CD14-positive monocyte (primary cell): ENCODE results near the gene RPL23. TPM values are rescaled to one million over a fixed set of nuclear protein-coding genes. Genes with fewer than 3 reads are reported as not detected.
A peak's percentile ranks its signal among the peaks of the same experiment; 100 is the strongest.

Source experiments
- DNase-seq, 3 donors: peaks; one replicate each; pipeline ENCODE4 v3.0.0-alpha.2; 2011 to 2022
- H2AFZ ChIP-seq: 2 replicates; pipeline ENCODE4 v1.6.0; 2012; ENCODE audit warnings: mild to moderate bottlenecking, low read depth, low read length, inconsistent platforms; ENCODE audit not compliant: insufficient read depth, poor library complexity, severe bottlenecking
- H3K27ac ChIP-seq, 2 donors: 1 replicate in 1 of 2; 2 replicates in 1 of 2; pipeline ENCODE4 v1.5.1; 2012 to 2013; ENCODE audit warnings: low read length in 2 of 2, control low read depth in 1 of 2, inconsistent platforms in 1 of 2, low read depth in 1 of 2, mild to moderate bottlenecking in 1 of 2
- H3K27me3 ChIP-seq, 2 donors: one replicate each; pipeline versions ENCODE4 v1.6.0 to v1.6.1; 2011 to 2013; ENCODE audit warnings: low read length in 2 of 2; ENCODE audit not compliant: control insufficient read depth in 2 of 2, insufficient read depth in 2 of 2
- H3K36me3 ChIP-seq, 2 donors: replicated peaks in 1 of 2; 1 replicate in 1 of 2; 2 replicates in 1 of 2; pipeline versions ENCODE4 v1.5.1 to v1.6.1; 2012 to 2013; ENCODE audit warnings: low read length in 2 of 2, control low read depth in 1 of 2, inconsistent platforms in 1 of 2, mild to moderate bottlenecking in 1 of 2; ENCODE audit not compliant: insufficient read depth in 2 of 2, control insufficient read depth in 1 of 2
- H3K4me1 ChIP-seq, 2 donors: 1 replicate in 1 of 2; 2 replicates in 1 of 2; pipeline versions ENCODE4 v1.5.1 to v1.6.1; 2012 to 2013; ENCODE audit warnings: low read length in 2 of 2, control low read depth in 1 of 2, inconsistent platforms in 1 of 2, mild to moderate bottlenecking in 1 of 2, moderate library complexity in 1 of 2; ENCODE audit not compliant: insufficient read depth in 2 of 2, control insufficient read depth in 1 of 2
- H3K4me2 ChIP-seq: replicated peaks from 2 replicates; pipeline ENCODE3; 2012; ENCODE audit warnings: low read length, moderate library complexity, mild to moderate bottlenecking; ENCODE audit not compliant: poor library complexity, severe bottlenecking; ENCODE audit errors: extremely low read depth
- H3K4me3 ChIP-seq, 3 experiments: fragments of 200-600 bp in 1 of 3; sonication (generic) in 1 of 3; replicated peaks in 1 of 3; 1 replicate in 2 of 3; 2 replicates in 1 of 3; pipeline ENCODE4 v1.5.1; 2011 to 2013; ENCODE audit warnings: low read length in 3 of 3, mild to moderate bottlenecking in 3 of 3, control low read depth in 2 of 3, low read depth in 2 of 3, inconsistent platforms in 1 of 3, moderate library complexity in 1 of 3
- H3K79me2 ChIP-seq: 2 replicates; pipeline ENCODE4 v1.6.0; 2012; ENCODE audit warnings: mild to moderate bottlenecking, control low read depth, inconsistent platforms, low read length, moderate library complexity; ENCODE audit not compliant: insufficient read depth
- H3K9ac ChIP-seq: 2 replicates; pipeline ENCODE4 v1.6.0; 2017; ENCODE audit warnings: low read length, mild to moderate bottlenecking; ENCODE audit not compliant: insufficient read depth, poor library complexity, severe bottlenecking
- H3K9me3 ChIP-seq, 2 donors: replicated peaks in 1 of 2; 1 replicate in 1 of 2; 2 replicates in 1 of 2; pipeline versions ENCODE4 v1.5.1 to v1.6.1; 2012 to 2013; ENCODE audit warnings: low read length in 2 of 2, control low read depth in 1 of 2; ENCODE audit not compliant: control insufficient read depth in 1 of 2, insufficient read depth in 1 of 2
- H4K20me1 ChIP-seq: 2 replicates; pipeline ENCODE4 v1.6.0; 2012; ENCODE audit warnings: mild to moderate bottlenecking, low read length, control low read depth, moderate library complexity; ENCODE audit not compliant: insufficient read depth
- H3K27ac Mint-ChIP-seq, 7 donors: one replicate each; pipeline ENCODE4 v1.8.0; 2020; ENCODE audit warnings: mild to moderate bottlenecking in 7 of 7, mixed read lengths in 7 of 7, moderate library complexity in 6 of 7, inconsistent platforms in 2 of 7
- H3K27me3 Mint-ChIP-seq, 3 donors: one replicate each; pipeline ENCODE4 v1.8.0; 2021 to 2022; ENCODE audit warnings: low read depth in 3 of 3, mild to moderate bottlenecking in 3 of 3, mixed read lengths in 3 of 3, moderate library complexity in 3 of 3, inconsistent platforms in 1 of 3
- H3K36me3 Mint-ChIP-seq, 2 donors: one replicate each; pipeline ENCODE4 v1.8.0; 2020; ENCODE audit warnings: mixed read lengths in 2 of 2, inconsistent platforms in 1 of 2, mild to moderate bottlenecking in 1 of 2
- H3K4me1 Mint-ChIP-seq: one replicate; pipeline ENCODE4 v1.8.0; 2020; ENCODE audit warnings: mild to moderate bottlenecking, mixed read lengths
- H3K4me3 Mint-ChIP-seq, 2 donors: one replicate each; pipeline ENCODE4 v1.8.0; 2020; ENCODE audit warnings: mild to moderate bottlenecking in 2 of 2, mixed read lengths in 2 of 2, moderate library complexity in 1 of 2
- H3K9me3 Mint-ChIP-seq, 7 donors: one replicate each; pipeline ENCODE4 v1.8.0; 2020 to 2022; ENCODE audit warnings: mixed read lengths in 7 of 7, mild to moderate bottlenecking in 6 of 7, moderate library complexity in 6 of 7, inconsistent platforms in 2 of 7
- WGBS: methylation state at CpG from one replicate; pipeline ENCODE4 v1.1.5; 2013; ENCODE audit warnings: missing lambda C conversion rate; ENCODE audit not compliant: insufficient coverage; 5-methylcytosine and 5-hydroxymethylcytosine counted together
- intact Hi-C, 2 donors: fragments of 100-400 bp; cut with micrococcal nuclease; formaldehyde crosslinking; loops; one replicate each; pipeline versions ENCODE4 v1.15.0 to v1.15.1; 2023
- polyA minus RNA-seq: library from RNA; depleted of rRNA, polyadenylated mRNA; stranded (reverse); fragments of >200 nt; gene quantifications from 2 replicates; pipeline ENCODE4 v1.2.3, GENCODE V29; 2012
- polyA plus RNA-seq, 3 donors: library from polyadenylated mRNA; depleted of rRNA in 1 of 3; unstranded in 2 of 3; stranded (reverse) in 1 of 3; fragments of 300-500 nt in 2 of 3; fragments of >200 nt in 1 of 3; fragmentation: Illumina TruSeq in 2 of 3; gene quantifications; 1 replicate in 2 of 3; 2 replicates in 1 of 3; pipeline ENCODE4 v1.2.3, GENCODE V29; 2012 to 2021
- total RNA-seq, 12 experiments: library from RNA in 1 of 12; stranded (reverse) in 1 of 12; fragments of 120-200 nt in 1 of 12; gene quantifications; one replicate each; pipeline ENCODE4 v1.2.4 and lab custom pipeline; 2013 to 2026; ENCODE audit warnings: mixed read lengths in 6 of 12, inconsistent platforms in 1 of 12
- TF ChIP-seq, protein P1 (sequence below): fragments of 200-600 bp; IDR thresholded peaks from one replicate; pipeline ENCODE4 v1.8.0; 2022; ENCODE audit warnings: antibody characterized with exemption, mild to moderate bottlenecking

RPL23 gene
- 2,678 TPM for total RNA-seq (2013)
- 1,000 to 10,000 TPM in 1 of 3 donors, 100 to 1,000 TPM in 2; 561 to 1,701 (median 618) TPM for polyA plus RNA-seq
- 464 and 625 TPM in 2 replicates for polyA minus RNA-seq
- total RNA-seq (lab: John Stamatoyannopoulos, UW), result 300 to 829 (median 709) reads per million in 11 experiments

DNA sequence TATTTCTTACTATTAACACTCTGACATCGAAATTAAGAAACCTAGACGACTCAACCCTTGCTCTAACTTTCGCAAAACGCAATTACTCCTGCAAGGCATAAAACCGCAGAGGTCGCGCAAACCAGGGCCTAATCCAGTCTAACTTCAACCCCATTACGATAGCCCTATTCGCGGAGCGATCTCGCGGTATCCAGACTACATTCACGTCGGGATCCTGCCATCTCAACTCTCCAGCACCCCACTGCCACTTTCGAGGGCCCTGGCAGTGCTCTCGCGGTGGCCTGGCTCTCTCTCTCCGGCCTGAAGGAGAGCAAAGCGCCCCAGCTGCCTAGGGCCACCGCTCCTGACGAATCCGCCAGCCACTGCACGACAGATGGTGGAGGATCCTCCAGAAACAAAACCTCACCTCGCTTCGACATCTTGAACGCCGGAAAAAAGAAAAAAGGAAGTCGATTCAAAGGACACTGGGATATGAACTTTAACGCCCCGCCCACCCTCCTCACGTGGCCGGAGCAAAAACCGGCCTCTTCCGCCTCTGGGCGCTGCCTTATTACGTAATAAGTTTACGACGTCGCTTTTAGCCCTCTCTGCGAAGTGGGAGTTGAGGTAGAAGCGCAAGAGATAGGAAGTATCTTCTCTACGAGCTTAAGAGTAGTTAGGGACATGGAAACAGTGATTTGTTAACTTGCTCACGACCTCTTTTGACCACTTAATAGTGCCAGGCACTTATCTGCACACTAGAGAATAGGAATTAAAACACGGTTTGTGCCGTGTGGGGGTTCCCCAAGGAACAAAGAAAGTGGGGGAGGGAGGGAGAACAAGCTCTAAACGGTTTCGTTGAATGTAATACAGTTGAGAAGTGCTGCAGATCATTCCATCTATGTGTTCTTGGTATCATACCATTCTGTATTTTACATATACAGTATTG lies at the start of gene RPL23:
TSS of gene RPL23 (minus strand) at position 430 of the 928 bp plus-strand sequence. CDS start at position 419, 11 bp downstream.
- Mint-ChIP-seq H3K4me3 (peak within 1 kb of the TSS; percentile 91 to 96), H3K27me3 (peaks cover 0 to 4% (median 2%) of the 10 kb centered on the region in 3 donors), H3K36me3 (peaks cover 40 to 43% of the 10 kb centered on the region in 2 donors), H3K27ac (peak within 1 kb of the TSS; percentile 98 to 99 (median 99)), H3K4me1 (peaks cover 46% of the 10 kb centered on the region), H3K9me3 (peaks cover 0 to 4% (median 0%) of the 10 kb centered on the region in 7 donors)
- peak; percentile 98 for DNase-seq
- TF ChIP-seq, protein P1, sequence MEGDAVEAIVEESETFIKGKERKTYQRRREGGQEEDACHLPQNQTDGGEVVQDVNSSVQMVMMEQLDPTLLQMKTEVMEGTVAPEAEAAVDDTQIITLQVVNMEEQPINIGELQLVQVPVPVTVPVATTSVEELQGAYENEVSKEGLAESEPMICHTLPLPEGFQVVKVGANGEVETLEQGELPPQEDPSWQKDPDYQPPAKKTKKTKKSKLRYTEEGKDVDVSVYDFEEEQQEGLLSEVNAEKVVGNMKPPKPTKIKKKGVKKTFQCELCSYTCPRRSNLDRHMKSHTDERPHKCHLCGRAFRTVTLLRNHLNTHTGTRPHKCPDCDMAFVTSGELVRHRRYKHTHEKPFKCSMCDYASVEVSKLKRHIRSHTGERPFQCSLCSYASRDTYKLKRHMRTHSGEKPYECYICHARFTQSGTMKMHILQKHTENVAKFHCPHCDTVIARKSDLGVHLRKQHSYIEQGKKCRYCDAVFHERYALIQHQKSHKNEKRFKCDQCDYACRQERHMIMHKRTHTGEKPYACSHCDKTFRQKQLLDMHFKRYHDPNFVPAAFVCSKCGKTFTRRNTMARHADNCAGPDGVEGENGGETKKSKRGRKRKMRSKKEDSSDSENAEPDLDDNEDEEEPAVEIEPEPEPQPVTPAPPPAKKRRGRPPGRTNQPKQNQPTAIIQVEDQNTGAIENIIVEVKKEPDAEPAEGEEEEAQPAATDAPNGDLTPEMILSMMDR, result no peak
- peak within 1 kb of the TSS; percentile 95 for H3K4me2 ChIP-seq
- H3K27ac ChIP-seq, result peak within 1 kb of the TSS; percentile 90 to 94
- H3K27me3 ChIP-seq, result no peaks in the 10 kb centered on the region
- H3K9ac ChIP-seq, result peak within 1 kb of the TSS; percentile 83
- H3K79me2 ChIP-seq, result peaks cover 44% of the 10 kb centered on the region
- intact Hi-C loops, result loop anchor here (1.0 to 10.0 kb wide), 3 partner anchors 15 to 51 kb away; partner anchors contain the start of gene CWC25 (in 1 of the 2)
- 0% methylated on average over 24 of the region's 48 CpGs for WGBS
- no peaks in the 10 kb centered on the region for H3K9me3 ChIP-seq
- H4K20me1 ChIP-seq, result peaks cover 46% of the 10 kb centered on the region
- peak within 1 kb of the TSS; percentile 87 to 95 (median 90) for H3K4me3 ChIP-seq
- H3K4me1 ChIP-seq, result peaks cover 42 to 51% of the 10 kb centered on the region in 2 donors
- peak within 1 kb of the TSS; percentile 72 for H2AFZ ChIP-seq
- H3K36me3 ChIP-seq, result peaks cover 38 to 40% of the 10 kb centered on the region in 2 donors

DNA sequence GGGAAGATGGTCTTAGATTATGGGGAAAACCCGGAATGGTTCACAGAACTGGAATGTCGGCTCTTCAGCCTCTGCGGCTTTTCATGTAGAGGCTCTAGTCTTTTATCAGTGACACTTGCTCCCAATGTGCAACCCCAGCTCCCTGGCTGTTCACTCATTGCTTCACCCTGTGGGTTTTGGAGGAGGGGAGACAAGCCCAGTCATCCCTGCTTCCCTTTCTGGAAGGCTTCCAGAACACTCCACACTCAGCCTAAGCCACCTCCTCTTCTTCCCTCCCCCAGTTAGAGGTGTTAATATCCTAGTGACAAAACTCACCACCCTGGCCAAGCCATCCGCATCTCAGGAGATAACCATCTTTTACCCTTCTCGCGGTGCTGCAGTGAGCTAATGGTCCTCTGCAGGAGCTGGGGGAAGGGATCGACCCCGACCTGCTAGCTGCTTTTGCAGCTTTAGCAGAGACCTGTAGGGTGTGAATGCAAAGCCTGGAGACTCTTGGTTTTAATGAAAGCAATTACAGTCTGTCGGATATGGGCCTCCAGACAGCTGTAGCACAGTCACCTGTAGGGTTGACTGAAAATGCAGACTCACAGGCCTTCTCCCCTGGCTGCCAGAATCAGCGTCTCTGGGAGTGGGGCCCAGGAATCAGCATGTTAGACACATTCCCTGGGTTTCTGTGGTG lies 47.6 kb upstream of the RPL23 start:
- H3K4me3 ChIP-seq, result peak overlapping the region in 1 of 3 experiments; percentile 65
- peak overlapping the region; percentile 87 to 97 (median 94) for H3K27ac Mint-ChIP-seq
- H4K20me1 ChIP-seq, result peaks cover 98% of the 10 kb centered on the region
- peak overlapping the region; percentile 72 for H3K4me2 ChIP-seq
- H3K9me3 ChIP-seq, result no peaks in the 10 kb centered on the region
- peak overlapping the region; percentile 29 for H3K9ac ChIP-seq
- peak; percentile 81 to 84 (median 81) for DNase-seq
- H3K4me1 ChIP-seq, result peaks cover 66 to 68% of the 10 kb centered on the region in 2 donors
- peaks cover 33 to 44% of the 10 kb centered on the region in 2 donors for H3K36me3 ChIP-seq
- peak overlapping the region; percentile 63 to 77 for H3K4me3 Mint-ChIP-seq
- peaks cover 80% of the 10 kb centered on the region for H3K79me2 ChIP-seq
- H3K9me3 Mint-ChIP-seq, result peaks cover 0 to 2% (median 0%) of the 10 kb centered on the region in 7 donors
- peaks cover 79% of the 10 kb centered on the region for H3K4me1 Mint-ChIP-seq
- H3K27me3 Mint-ChIP-seq, result no peaks in the 10 kb centered on the region
- TF ChIP-seq, protein P1, result no peak
- intact Hi-C loops, result loop anchor here in 1 of 2 donors (10.0 kb wide), 1 partner anchor 46 kb away; the partner anchor contains the start of gene RPL23
- H3K27me3 ChIP-seq, result no peaks in the 10 kb centered on the region
- peaks cover 42 to 56% of the 10 kb centered on the region in 2 donors for H3K36me3 Mint-ChIP-seq
- WGBS, result 3% methylated on average over 4 of the region's 10 CpGs
- H3K27ac ChIP-seq, result peak overlapping the region; percentile 77 to 82
- no peak overlapping the region for H2AFZ ChIP-seq
